GM19452 (cell line): ENCODE results near the gene U2AF1L4.

ENCODE experiments used
- ATAC-seq: cut with Tn5 transposase; IDR thresholded peaks from one replicate; pipeline ENCODE4 v1.9.1; 2021; ENCODE audit not compliant: unreplicated experiment

The U2AF1L4 gene

DNA sequence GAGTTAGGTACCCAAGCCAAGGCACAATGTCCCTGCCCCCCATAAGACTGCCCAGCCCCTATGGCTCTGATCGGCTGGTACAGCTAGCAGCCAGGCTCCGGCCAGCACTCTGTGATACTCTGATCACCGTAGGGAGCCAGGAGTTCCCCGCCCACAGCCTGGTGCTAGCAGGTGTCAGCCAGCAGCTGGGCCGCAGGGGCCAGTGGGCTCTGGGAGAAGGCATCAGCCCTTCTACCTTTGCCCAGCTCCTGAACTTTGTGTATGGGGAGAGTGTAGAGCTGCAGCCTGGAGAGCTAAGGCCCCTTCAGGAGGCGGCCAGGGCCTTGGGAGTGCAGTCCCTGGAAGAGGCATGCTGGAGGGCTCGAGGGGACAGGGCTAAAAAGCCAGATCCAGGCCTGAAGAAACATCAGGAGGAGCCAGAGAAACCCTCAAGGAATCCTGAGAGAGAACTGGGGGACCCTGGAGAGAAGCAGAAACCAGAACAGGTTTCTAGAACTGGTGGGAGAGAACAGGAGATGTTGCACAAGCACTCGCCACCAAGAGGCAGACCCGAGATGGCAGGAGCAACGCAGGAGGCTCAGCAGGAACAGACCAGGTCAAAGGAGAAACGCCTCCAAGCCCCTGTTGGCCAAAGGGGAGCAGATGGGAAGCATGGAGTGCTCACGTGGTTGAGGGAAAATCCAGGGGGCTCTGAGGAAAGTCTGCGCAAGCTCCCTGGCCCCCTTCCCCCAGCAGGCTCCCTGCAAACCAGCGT, 30.4 kb downstream of the U2AF1L4 start:
- ATAC-seq = no peak

DNA sequence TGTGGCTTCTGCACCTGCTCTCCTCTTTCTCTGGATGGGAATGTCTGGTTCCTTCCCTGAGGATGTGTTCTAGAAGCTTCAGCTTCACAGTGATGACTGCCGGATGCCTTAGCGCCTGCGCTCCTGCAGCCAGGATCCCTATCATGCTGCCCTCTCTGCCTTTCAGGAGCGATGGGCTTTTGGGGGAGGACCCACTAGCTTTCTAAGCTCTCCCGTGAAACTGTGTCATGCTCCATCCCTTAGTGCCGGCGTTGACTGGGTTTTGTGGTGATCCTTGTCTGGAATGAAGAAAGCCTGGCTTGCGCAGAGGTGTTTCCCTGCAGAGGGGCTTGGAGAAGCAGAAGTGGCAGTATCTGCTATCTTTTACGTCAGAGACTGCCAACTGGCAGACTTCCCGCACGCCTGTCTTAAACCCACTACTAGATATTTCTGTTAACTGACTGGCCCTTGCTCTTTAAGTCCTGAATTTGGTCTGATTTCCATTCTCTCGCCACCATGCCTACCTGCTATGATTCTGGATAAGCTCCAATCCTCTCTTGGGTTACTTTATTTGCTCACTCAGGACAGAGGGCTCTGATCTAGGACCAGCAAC, 31.2 kb downstream of the U2AF1L4 start:
- ATAC-seq = no peak

DNA sequence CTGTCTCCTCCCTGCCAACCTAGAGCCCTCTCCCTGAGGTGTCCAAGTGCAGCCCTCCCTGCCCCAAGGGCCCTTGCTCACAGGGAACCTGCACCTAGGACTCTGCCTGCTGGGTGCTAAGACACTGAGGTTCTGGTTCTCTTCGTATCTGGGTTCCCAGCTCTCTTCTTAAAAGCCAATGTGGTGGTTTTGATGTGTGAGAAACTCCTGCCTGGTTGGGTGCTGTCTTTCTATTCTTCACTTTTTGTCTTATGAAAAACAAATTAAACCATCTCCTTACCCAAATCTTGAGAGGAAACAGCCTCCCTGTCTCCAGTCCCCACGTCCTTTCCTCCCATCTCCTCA, 31.7 kb downstream of the U2AF1L4 start:
- ATAC-seq = no peak

DNA sequence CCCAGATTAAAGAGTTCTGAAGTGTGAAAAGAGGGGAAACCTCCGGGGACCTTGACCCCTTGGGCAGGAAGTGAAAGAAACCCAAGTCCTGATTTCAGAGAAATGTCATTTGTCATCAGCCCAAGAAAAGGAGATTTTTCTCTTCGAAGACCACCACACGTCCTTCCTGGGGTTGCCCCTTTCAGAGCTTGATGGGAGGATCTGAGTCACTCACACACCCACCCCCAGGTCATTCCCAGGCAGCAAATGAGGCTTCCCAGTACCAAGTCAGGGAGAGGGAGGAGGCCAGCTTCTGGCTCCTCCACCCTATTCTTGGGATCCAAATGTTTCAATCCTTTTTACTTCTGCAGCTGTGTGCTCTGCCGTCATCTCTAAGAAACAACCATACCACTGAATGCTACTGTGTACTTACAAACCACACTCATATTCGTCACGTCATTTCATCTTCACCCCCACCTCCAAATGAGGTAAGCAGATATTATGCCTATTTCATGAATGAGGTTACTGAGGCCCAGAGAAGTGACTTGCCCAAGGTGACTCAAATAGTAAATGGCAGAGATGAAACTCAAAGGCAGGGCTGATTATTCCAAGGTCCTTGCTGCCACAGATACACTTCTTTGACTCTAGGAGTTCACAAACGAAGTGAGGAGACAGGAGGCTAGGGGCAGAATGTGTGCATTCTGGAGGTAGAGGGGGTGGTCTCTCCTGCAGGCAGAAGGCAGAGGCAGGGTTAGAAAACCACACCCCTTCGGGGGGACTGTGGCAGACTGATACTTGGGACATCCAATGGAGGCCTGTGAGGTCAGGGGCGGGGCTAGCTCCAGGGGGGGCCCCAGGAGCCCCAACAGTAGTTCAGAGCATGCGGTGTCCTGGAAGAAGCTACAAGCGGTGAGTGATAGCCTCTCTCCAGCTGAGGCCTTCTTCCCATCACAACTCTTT, 32.4 kb downstream of the U2AF1L4 start:
- no peak for ATAC-seq

DNA sequence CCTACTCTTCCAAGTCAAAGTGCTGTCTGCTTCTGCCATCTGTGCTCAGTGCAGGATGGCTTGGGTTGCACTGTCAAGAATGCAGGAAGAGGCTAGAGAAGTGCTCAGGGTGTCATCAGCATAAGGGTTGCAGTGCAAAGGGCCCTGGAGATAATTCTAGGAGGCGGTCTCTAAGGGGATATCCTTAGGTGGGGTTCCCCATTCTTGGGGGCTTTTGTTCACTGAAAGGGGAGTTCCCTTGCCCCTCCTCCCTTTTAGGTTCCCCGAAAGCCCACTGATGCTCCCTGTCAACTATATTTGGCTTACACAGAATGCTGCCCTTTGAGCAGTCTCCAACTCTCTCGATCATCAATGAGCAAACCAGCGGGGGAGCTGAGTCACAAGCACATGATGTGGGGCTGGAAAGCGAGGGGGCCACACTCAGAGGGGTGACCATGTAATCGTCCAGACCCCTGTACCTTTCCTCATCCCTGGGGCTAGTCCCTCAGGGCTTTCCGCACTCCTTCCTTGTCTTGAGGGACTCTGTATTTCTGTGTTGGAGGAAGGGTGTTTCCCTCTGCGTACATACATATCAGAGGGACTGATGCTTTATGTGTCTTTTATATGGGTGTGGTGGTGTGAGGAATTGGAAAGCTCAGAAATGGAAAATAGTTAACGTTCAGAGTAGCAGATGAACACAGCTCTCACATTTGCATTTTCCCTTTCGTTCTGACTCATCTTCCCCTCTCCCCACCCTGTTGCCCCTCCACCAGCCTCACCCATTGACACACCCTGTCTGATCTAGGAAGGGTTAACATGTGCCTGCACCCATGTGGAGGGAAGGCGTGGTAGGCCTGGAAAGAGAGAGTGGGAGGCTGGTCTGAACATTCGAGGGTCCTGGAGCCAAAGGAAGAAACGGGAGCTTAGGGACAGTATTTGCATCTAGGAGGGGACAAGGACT, 34.2 kb downstream of the U2AF1L4 start:
- no peak for ATAC-seq

DNA sequence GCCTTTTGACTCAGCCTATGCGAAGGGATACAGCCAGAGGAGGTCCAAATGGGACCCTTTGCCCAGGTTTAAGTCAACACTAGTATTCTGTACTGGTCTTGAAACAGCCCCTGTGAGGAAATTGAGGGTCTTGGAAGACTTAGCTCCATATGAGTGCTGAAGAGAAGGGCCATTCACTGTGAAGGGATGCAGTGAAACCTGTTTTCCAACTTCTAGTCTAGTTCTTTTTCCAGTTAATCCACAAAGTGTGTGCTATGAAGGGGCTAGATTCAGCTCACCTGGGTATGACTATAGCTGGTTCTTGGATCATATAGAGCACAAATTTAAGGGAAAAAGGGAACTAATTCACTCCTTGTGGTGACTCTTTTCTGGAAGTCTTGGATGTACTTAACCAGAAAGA, 36.8 kb downstream of the U2AF1L4 start:
- ATAC-seq = no peak

DNA sequence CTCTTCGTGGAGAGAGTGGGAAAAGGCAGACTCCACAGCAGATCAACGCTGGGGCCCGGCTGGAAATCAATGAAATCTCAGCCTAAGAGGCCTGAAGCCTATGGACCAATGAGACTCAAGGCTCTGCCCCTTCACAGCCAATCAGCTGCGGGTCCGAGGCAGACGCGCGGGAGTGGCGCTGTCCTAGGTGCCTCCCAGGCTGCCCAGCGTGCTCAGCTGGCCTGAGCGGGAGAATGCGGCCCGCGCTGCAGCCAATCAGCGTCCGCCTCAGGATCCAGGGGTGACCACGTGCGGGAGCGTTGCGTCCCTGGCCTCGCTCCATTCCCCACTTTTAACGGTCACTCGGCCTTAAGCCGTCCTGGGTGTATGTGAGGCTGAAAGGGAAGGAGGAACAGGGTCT, 41.0 kb downstream of the U2AF1L4 start, which contains the start of gene ZBTB32:
ZBTB32 (plus strand) TSS at position 341 of the 400 bp plus-strand sequence. CDS start 10,069 bp downstream, outside the sequence.
- ATAC-seq = no peak

DNA sequence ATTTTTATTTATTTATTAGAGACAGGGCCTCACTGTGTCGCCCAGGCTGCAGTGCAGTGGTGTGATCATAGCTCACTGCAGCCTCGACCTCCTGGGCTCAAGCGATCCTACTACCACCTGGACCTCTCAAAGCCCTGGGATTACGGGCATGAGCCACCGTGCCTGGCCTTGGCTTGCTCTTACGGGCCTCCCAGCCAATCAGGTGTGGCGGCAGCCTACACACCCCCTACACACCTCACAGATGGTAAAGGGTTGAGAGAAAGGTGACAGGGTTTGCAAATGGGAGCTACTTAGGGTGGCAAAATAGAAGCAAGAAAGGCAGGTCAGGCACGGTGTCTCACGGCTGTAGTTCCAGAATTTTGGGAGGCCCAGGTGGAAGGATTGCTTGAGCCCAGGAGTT, 41.9 kb downstream of the U2AF1L4 start:
- ATAC-seq = no peak

DNA sequence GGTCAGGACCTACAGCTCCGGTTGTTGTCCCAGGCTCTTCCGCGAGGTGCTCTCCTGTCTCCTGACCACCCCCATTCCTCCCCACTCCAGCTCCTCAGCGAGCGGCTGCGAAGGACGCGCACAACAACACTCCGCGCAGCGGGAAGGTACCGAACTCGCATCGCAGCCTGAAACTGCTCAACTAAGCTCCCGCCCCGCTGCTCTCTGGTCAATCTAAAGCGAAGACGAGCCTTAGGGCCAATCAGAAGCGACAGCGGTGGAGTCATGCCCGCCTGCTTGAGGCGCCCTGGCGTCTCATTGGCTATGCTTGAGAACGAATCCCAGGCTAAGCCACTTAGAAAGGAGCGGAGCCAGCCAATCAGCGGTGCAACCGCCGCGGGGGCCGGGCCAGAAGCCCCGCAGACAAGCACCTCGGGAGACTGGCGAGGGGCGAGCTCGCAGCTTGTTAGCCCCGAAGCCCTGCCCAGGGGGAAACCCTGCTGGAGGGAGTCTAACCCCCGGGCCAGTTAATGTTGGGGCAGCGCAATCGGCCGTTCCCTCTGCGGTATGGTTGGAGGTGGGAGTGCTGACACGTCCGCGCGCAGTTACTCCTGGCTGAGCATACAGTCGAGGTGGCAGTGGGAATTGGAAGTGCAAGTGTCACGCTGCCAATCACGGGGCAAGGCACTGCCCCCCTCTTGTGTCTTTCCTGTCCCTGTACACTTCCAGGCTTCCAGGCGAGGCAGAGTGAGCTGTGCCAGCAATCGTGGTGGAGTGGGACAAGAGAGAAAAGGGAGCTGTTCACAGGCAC, 42.8 kb downstream of the U2AF1L4 start:
- ATAC-seq = peak; percentile 96

DNA sequence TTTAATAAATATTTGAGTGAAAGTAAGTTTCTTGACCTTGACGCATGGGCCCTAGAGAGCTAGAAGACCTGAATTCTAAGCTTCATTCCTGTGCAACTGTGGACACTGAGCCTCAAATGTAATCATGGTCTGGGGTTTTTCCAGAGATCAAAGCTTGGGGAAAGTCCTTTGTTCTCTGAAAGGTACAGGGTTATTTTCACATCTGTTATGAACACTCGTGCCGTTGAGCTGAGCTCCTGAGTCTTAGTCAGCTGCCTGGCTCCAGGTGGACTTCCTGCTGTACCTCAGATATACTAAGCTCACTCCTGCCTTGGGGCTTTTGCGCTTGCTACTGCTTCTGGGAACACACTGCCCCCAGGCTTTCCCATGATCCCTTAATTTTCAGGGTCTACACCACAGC, 48.4 kb downstream of the U2AF1L4 start:
- ATAC-seq = no peak

DNA sequence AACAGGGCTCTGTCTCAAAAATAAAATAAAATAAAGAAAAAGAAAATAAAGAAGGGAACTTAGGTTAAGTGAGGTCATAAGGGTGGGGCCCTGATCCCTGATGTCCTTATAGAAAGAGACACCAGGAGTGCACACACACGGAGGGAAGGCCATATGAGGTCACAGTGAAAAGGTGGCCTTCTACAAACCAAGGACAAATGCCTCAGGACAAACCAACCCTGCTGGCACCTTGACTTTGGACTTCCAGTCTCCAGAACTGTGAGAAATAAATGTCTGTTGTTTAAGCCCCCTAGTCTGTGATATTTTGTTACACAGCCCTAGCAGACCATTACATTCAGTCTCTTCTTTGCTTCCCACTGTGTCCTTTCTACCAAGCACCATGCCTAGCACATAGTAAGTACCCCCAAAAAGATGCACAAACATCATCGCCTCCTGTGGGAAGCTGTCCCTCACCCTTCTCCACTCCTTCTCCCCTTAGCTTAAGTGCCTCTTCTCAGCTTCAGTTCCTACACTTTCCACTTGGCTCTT, 49.3 kb downstream of the U2AF1L4 start:
- no peak for ATAC-seq

DNA sequence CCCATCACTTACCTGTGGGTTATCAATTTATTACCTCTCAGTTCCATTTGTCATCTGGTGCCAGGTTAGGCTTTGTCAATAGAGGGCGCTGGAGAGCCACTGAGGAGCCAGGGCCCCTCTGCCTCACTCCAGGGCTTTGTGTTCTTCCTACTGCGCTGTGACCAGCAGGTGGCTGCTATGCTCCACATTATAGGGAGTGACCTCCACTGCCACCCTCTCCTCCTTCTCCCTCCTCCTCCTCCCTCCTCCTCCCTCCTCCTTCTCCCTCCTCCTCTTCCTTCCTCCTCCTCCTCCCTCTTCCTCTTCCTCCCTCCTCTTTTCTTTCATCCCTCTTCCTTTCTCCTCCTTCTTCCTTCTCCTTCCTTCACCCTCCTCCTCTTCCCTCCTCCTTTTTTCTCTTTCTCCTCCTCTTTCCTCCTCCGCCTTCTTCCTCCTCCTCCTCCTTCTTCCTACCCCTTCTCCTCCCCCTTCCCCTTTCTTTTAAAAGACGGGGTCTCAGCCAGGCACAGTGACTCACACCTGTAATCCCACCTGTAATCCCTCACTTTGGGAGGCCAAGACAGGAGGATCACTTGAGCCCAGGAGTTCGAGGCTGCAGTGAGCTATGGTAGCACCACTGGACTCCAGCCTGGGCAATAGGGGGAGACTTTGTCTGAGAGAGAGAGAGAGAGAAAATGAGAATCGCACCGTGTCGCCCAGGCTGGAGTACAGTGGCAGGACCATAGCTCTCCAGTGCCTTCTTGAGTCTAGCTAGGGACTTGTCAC, 51.2 kb downstream of the U2AF1L4 start:
- peak; percentile 86 for ATAC-seq

DNA sequence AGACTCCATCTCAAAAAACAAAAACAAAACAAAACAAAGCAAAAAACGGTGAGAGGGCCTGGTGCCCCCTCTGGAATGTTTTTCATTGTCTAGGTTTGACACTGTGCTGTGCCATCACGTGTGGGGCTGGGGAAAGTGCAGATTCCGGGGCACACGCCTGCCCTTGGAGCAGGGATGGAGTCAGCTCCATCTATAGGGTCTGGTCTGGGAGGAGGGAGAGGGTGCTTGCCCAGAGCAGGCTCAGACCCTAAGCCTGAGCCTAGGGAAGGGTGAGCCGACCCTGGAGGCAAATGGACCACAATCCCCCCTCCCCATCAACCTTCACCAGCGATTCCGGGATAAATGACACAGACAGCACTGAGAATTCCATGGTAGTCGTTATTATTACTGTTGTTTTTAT, 51.8 kb downstream of the U2AF1L4 start:
- ATAC-seq = no peak
